Stomach smooth muscle (tissue), 2 donors: ENCODE measurements around the gene SPTB.

Experiments
- H3K27ac ChIP-seq: one replicate; pipeline ENCODE4 v1.7.0; 2013; ENCODE audit warnings: mild to moderate bottlenecking, low read length, inconsistent platforms
- H3K27me3 ChIP-seq, 2 donors: one replicate each; pipeline ENCODE4 v1.7.0; 2013; ENCODE audit warnings: low read length in 2 of 2; ENCODE audit not compliant: insufficient read depth in 2 of 2, control insufficient read depth in 1 of 2
- H3K36me3 ChIP-seq, 2 donors: one replicate each; pipeline ENCODE4 v1.7.0; 2013; ENCODE audit warnings: low read length in 2 of 2; ENCODE audit not compliant: control insufficient read depth in 2 of 2, insufficient read depth in 2 of 2
- H3K4me1 ChIP-seq: one replicate; pipeline ENCODE4 v1.7.0; 2013; ENCODE audit warnings: low read length; ENCODE audit not compliant: control insufficient read depth, insufficient read depth
- H3K4me3 ChIP-seq, 2 donors: one replicate each; pipeline ENCODE4 v1.7.0; 2013; ENCODE audit warnings: low read length in 2 of 2
- H3K9ac ChIP-seq, 2 donors: one replicate each; pipeline ENCODE4 v1.7.0; 2013; ENCODE audit warnings: low read length in 2 of 2, mild to moderate bottlenecking in 1 of 2
- H3K9me3 ChIP-seq, 2 donors: one replicate each; pipeline ENCODE4 v1.7.0; 2013; ENCODE audit warnings: low read length in 2 of 2; ENCODE audit not compliant: control insufficient read depth in 2 of 2
- donor health status: healthy.
- donor health status: Pancreatic carcinoma.

SPTB gene

DNA sequence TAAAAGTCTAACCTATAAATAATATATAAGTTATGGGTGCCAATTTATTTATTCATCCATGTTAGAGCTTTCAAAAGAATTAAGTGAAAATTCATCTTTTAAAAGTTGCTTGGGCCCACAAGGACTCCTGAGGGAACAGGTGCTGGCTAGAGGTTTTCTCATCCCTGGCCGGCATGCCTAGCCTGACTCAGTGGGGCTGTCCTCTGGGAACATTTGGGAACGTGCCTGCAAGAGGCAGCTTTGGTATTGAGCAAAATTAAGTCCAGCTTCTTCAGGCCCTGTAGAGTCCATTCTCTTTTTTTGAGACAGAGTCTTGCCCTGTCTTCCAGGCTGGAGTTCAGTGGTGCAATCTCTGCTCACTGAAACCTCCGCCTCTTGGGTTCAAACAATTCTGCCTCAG, 44.7 kb downstream of the SPTB start:
- Histone ChIP-seq H3K36me3 (no peaks in the 10 kb centered on the region), H3K4me1 (no peaks in the 10 kb centered on the region), H3K9ac (no peak overlapping the region), H3K27ac (no peak overlapping the region), H3K9me3 (no peaks in the 10 kb centered on the region), H3K4me3 (no peak overlapping the region), H3K27me3 (no peaks in the 10 kb centered on the region)

DNA sequence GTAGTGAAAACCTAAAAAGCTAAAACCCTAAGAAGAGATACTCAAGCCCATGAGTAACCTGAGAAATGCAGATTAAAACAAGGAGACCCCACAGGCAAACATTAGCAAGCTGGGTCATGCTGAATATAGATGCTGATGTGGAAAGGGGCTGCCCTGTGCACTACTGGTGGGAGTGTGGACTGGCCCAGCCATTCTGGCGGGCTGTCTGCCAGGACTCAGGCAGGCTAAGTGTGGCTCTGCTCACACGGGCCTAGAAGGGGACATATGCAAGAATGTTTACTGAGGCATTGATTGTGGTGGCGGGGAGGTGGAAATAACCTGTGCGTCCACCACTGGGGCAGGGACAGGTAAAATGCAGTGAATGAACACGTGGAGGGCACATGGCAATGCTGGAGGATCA, 48.3 kb downstream of the SPTB start:
- Histone ChIP-seq H3K4me1 (no peaks in the 10 kb centered on the region), H3K27me3 (no peaks in the 10 kb centered on the region), H3K9ac (no peak overlapping the region), H3K9me3 (no peaks in the 10 kb centered on the region), H3K27ac (no peak overlapping the region), H3K4me3 (no peak overlapping the region), H3K36me3 (no peaks in the 10 kb centered on the region)

DNA sequence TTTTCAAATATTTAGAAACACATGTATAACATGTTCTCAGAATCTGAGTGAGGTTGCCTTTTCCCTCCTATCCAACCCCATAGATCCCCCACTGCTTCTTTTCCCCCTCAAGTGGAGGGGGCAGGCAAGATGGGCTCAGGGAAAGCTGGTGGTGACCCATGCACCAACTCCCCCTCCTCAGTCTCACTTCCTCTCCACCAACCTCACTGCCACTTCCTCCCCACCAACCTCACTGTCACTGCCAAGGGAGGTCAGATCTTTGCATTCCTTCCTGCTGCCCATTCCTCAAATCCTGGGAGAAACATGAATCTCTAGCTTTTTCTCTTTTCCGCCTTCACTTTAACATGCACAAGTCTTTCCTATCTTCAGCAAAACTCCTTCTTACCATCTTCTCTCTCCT, 48.7 kb downstream of the SPTB start:
- H3K27me3 ChIP-seq = no peaks in the 10 kb centered on the region
- H3K9me3 ChIP-seq = no peaks in the 10 kb centered on the region
- H3K4me1 ChIP-seq = no peaks in the 10 kb centered on the region
- H3K9ac ChIP-seq = no peak overlapping the region
- H3K4me3 ChIP-seq = no peak overlapping the region
- H3K36me3 ChIP-seq = no peaks in the 10 kb centered on the region
- H3K27ac ChIP-seq = no peak overlapping the region

DNA sequence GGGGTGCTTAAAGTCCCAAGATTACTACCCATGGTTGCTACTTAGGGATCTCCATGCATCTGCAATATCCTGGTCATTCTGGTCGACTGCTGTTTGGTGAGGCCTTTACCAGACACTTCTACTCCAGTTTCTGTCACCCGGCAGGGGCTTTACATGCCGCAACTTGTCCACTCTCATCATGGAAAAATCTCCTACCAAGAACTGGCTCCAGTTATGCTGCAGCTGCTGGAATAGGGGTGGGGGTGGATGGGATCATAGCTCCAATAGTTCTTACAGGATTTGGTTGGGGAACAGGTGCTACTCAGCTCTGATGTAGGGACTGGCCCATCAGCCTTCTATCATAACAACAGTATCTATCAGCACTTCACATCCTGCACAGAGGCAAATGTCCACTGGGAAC, 51.6 kb downstream of the SPTB start:
- no peak overlapping the region for H3K27ac ChIP-seq
- H3K4me1 ChIP-seq = peaks cover 10% of the 10 kb centered on the region
- peaks cover 0 to 6% of the 10 kb centered on the region in 2 donors for H3K27me3 ChIP-seq
- no peaks in the 10 kb centered on the region for H3K9me3 ChIP-seq
- no peaks in the 10 kb centered on the region for H3K36me3 ChIP-seq
- no peak overlapping the region for H3K9ac ChIP-seq
- H3K4me3 ChIP-seq = no peak overlapping the region

DNA sequence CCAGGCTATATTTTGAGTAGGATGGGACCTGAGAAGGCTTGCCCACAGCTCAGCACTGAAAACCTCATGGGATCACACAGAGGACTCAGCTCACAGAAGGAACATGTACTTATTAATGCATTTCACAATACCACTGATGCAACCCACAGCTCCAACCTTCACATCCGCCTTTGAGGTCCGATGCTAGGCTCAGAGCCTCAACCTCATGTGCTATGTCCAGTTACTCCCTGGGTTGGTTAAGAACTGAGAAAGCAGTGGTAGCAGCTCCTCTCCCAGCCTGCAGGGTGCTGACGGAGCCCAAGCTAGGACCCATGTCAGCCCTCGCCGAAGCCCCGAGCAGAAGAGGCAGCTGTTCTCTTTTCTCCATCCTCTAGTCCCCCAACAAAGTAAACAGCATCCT, 52.9 kb downstream of the SPTB start:
- H3K4me3 ChIP-seq = no peak overlapping the region
- H3K36me3 ChIP-seq = no peaks in the 10 kb centered on the region
- peaks cover 0 to 8% of the 10 kb centered on the region in 2 donors for H3K27me3 ChIP-seq
- no peak overlapping the region for H3K27ac ChIP-seq
- peaks cover 10% of the 10 kb centered on the region for H3K4me1 ChIP-seq
- H3K9ac ChIP-seq = no peak overlapping the region
- no peaks in the 10 kb centered on the region for H3K9me3 ChIP-seq

DNA sequence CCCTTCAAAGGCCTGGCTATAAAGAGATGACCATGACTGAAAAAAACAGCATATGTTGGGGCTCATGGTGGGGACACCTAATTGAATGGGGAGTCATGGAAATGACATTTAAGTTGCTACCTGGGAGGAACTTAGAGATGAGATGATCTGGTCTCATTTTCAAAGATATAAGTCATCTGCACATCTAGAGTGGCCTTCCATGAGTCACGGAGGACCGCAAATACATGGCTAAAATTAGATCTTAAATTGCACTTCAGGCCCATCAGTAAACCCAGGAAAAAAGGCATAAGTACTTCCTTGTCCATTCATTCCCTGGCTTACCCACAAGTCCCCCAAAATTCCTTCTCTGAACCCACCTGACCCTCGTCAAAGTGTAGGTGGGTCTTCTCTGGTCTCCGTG, 53.4 kb downstream of the SPTB start:
- H3K9me3 ChIP-seq = no peaks in the 10 kb centered on the region
- H3K4me3 ChIP-seq = no peak overlapping the region
- no peaks in the 10 kb centered on the region for H3K36me3 ChIP-seq
- H3K4me1 ChIP-seq = peaks cover 10% of the 10 kb centered on the region
- no peak overlapping the region for H3K27ac ChIP-seq
- H3K27me3 ChIP-seq = peaks cover 0 to 8% of the 10 kb centered on the region in 2 donors
- H3K9ac ChIP-seq = no peak overlapping the region

DNA sequence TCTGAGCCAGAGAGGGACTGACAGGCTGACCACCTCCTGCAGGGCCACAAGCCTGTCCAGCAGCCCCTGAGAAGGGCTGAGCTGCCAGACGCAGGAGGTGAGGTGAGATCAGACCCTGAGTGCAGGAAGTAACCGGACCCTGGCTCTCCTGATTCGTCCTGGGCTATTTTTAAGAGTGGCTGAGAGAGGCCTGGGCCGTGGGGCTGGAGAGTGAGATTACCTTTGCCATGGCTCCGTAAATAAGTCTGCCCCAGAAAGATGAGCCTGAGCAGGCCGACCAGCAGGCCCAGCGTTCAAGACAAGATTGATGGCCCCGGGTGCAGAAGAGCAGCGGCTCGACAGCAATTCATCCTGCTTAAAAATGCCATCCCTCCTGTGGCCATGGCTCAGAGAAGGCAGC, 54.2 kb downstream of the SPTB start:
- peaks cover 0 to 8% of the 10 kb centered on the region in 2 donors for H3K27me3 ChIP-seq
- no peak overlapping the region for H3K27ac ChIP-seq
- no peaks in the 10 kb centered on the region for H3K36me3 ChIP-seq
- no peaks in the 10 kb centered on the region for H3K9me3 ChIP-seq
- H3K4me3 ChIP-seq = no peak overlapping the region
- H3K4me1 ChIP-seq = peaks cover 10% of the 10 kb centered on the region
- H3K9ac ChIP-seq = no peak overlapping the region

DNA sequence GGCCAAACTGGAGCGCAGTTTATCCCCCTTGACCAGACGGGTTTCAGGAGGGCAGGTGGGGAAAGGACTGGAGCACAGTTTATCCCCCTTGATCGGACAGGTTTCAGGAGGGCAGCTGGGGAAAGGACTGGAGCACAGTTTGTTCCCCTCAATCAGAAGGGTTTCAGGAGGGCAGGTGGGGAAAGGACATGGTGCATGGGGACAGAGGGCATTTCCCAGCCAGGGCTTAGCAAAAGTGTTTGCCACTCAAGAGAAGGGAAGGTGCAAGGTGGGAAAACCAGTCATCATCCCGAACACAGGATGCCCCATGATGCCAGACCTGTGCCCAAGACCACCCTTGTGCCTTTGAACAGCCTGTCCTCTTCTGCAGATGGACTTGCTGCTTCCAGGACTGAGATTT, 54.7 kb downstream of the SPTB start:
- Histone ChIP-seq H3K4me3 (no peak overlapping the region), H3K9ac (no peak overlapping the region), H3K27ac (no peak overlapping the region), H3K27me3 (peaks cover 0 to 8% of the 10 kb centered on the region in 2 donors), H3K9me3 (no peaks in the 10 kb centered on the region), H3K4me1 (peaks cover 10% of the 10 kb centered on the region), H3K36me3 (no peaks in the 10 kb centered on the region)

DNA sequence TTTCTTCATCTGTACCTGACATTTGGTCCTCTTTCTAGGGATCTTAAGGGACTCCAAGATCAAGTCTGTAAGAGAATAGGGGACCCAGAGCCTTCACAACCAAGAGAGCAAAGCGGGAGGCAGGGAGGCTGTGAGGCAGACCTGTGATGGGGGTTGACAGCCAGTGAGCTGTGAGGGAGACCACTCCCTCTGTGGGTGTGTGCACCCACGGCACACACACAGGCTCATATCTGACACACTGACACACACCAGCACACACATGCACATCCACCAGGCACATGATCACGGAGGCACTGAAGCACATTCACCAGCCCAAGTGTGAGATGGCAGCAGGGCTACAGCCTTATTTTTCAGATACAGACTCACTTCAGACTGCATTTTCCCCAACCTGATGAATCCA, 55.2 kb downstream of the SPTB start:
- H3K4me1 ChIP-seq = peaks cover 10% of the 10 kb centered on the region
- peaks cover 0 to 8% of the 10 kb centered on the region in 2 donors for H3K27me3 ChIP-seq
- H3K36me3 ChIP-seq = no peaks in the 10 kb centered on the region
- no peak overlapping the region for H3K4me3 ChIP-seq
- H3K9me3 ChIP-seq = no peaks in the 10 kb centered on the region
- H3K9ac ChIP-seq = no peak overlapping the region
- no peak overlapping the region for H3K27ac ChIP-seq

DNA sequence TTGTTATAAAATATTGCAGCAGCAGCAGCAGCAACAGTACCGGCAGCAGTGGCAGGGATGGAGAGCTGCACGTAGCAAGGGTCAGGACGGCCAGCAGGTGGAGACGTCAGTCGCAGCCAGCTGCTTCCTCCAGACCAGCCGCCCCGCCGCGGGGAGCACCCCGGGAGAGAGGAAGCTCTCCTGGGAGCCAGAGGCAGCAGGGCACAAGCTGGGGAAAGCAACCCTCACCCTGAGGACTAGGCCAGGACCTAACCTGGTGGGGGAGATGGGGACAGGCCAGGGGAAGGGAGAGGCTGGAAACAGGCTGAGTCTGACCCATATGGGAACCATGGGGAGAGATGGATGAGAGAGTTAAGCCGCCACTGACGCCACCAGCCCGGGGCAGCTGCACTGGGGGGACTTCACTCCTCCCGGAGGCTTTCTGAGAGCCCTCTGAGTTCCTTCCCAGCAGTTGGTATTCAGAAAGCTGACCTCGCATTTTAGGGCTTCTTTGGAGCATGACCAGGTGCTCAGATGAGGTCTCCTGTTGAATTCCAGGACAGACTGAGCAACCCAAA, 56.3 kb downstream of the SPTB start:
- Histone ChIP-seq H3K9me3 (no peaks in the 10 kb centered on the region), H3K9ac (no peak overlapping the region), H3K36me3 (no peaks in the 10 kb centered on the region), H3K27me3 (peaks cover 0 to 8% of the 10 kb centered on the region in 2 donors), H3K4me3 (peak overlapping the region in 1 of 2 donors; percentile 29), H3K4me1 (peaks cover 10% of the 10 kb centered on the region), H3K27ac (no peak overlapping the region)

DNA sequence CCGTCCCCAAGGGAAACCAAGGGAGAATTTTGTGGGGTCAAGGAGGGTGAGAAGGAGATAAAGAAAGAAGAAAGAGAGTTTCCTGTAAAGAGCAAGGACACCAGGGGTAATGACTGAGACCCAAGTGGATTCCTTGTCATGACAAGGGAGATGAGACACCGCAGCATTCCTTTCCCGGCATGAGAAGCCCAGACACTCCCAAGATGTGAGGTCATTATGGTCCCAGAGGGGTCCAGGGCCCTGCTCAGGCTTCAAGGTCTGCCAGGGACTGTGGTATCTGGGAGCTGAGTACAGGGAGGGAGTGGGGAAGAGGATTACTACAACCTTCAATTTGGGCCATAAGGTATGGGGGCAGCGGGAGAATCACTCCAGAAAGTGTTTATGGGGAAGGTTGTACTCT, 58.1 kb downstream of the SPTB start:
- no peak overlapping the region for H3K9ac ChIP-seq
- no peaks in the 10 kb centered on the region for H3K36me3 ChIP-seq
- H3K4me1 ChIP-seq = peaks cover 10% of the 10 kb centered on the region
- H3K9me3 ChIP-seq = no peaks in the 10 kb centered on the region
- peaks cover 0 to 8% of the 10 kb centered on the region in 2 donors for H3K27me3 ChIP-seq
- H3K4me3 ChIP-seq = no peak overlapping the region
- no peak overlapping the region for H3K27ac ChIP-seq
